ENCODE data around the gene DPYSL4. TPM values are rescaled to one million over a fixed set of nuclear protein-coding genes. Genes with fewer than 3 reads are reported as not detected.

DPYSL4 gene
- total RNA-seq, 4 donors from 2014 or later = 1.1 to 1.3 TPM; not detected in 2

GRCh38 chr10:132194726-132195125 is 8.0 kb downstream of the DPYSL4 start:
- no peak for DNase-seq (ENCODE audit: low spot score in 2 of 2)
- TF ChIP-seq, protein P1, sequence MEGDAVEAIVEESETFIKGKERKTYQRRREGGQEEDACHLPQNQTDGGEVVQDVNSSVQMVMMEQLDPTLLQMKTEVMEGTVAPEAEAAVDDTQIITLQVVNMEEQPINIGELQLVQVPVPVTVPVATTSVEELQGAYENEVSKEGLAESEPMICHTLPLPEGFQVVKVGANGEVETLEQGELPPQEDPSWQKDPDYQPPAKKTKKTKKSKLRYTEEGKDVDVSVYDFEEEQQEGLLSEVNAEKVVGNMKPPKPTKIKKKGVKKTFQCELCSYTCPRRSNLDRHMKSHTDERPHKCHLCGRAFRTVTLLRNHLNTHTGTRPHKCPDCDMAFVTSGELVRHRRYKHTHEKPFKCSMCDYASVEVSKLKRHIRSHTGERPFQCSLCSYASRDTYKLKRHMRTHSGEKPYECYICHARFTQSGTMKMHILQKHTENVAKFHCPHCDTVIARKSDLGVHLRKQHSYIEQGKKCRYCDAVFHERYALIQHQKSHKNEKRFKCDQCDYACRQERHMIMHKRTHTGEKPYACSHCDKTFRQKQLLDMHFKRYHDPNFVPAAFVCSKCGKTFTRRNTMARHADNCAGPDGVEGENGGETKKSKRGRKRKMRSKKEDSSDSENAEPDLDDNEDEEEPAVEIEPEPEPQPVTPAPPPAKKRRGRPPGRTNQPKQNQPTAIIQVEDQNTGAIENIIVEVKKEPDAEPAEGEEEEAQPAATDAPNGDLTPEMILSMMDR (IDR thresholded peaks at IDR 0.05) = no peak
- no peak for TF ChIP-seq POLR2A (IDR thresholded peaks at IDR 0.05)
- intact Hi-C loops (cut with DNase I; ENCODE audit: low total_unique reads) = no loop called here
- H3K4me3 ChIP-seq (ENCODE audit: low read depth, poor library complexity, severe bottlenecking) = no peak overlapping the region
- 92 to 93% methylated on average over 15 of the region's 15 CpGs for WGBS, 2 donors

DNA sequence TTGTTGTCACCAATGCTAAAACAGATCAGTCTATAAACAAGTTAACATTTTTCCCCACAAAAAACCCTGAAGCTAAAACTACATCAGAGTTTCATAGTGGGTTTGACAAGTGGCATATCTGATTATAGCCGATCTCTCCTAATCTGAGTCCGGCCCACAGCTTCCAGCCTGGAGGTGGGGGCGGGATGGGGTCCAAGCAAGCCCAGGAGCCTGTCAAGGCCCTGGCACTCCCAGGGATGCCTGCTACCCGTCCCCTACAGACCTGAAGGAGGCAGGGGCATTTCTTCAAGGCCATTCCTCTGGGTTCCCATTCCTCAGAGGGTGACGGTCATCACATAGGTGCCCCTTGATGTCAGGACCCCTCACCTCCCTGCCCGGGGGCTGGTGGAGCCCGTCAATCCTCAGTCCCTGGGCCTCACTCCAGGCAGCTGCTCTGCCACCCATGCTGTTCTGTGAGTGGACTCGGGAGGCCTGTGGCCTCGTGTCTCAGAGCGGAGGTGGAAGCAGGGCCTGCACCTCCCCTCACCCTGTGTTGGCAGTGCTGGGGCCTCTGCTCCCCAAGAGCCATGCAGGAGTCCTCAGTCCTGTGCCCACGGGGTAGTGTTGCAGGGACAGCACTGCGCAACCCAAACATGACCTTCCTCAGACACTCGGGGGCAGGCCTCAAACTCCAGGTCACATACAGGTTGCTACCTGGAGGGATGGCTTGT is 8.8 kb downstream of the DPYSL4 start:
- H3K4me3 ChIP-seq (ENCODE audit: low read depth, poor library complexity, severe bottlenecking) = no peak overlapping the region
- DNase-seq (ENCODE audit: low spot score in 2 of 2) = no peak
- intact Hi-C loops (cut with DNase I; ENCODE audit: low total_unique reads) = no loop called here
- TF ChIP-seq, protein P1 (IDR thresholded peaks at IDR 0.05) = no peak
- no peak for TF ChIP-seq POLR2A (IDR thresholded peaks at IDR 0.05)
- 88 to 93% methylated on average over 11 to 13 of the region's 13 CpGs for WGBS, 2 donors

- intact Hi-C loops (cut with DNase I; ENCODE audit: low total_unique reads) = no loop called here
- DNase-seq (ENCODE audit: low spot score in 2 of 2) = no peak
- H3K4me3 ChIP-seq (ENCODE audit: low read depth, poor library complexity, severe bottlenecking) = no peak overlapping the region
- TF ChIP-seq POLR2A (IDR thresholded peaks at IDR 0.05) = no peak
- TF ChIP-seq, protein P1 (IDR thresholded peaks at IDR 0.05) = no peak
- 85 to 87% methylated on average over 17 to 30 of the region's 30 CpGs for WGBS, 2 donors
These were observed 9.7 kb downstream of the DPYSL4 start for GRCh38 chr10:132196178-132197113.

DNA sequence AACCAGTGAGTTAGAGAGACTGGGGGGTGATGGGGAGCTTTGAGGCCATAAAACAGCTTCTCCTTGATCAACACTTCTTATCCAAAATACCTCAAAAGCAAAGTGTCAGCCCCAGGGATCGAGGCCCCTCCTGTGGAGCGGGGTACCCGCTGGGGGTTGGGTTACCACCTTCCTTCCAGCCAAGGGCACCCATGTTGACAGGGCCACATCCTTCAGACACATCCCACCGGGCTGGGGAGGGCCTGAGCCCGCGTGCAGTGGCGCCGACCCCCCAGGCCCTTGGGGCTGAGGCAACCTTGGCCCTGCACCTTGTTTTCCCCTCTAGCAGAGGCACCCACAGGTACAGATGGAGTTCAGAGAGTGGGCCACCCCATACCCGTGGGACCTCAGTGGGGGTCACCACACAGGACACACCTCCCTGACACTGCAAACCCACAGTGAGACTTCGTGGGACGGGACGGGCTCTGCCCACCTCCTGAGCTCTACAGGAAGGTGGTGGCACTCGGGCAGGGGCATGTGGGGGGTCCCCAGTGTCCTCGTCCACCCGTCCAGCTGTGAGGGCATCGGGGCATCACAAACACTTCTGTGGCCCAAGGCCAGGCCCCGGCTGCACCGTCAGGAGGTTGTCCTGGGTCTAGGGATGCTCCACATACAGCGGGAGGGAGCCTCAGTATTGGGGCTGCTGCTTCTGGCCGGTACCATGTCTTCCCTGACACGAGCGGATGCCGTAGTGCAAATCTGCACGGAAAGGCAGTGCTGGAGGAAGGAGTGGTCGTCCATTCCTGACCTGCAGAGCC is 10.7 kb downstream of the DPYSL4 start:
- no peak for DNase-seq (ENCODE audit: low spot score in 2 of 2)
- 80 to 83% methylated on average over 21 to 24 of the region's 25 CpGs for WGBS, 2 donors
- TF ChIP-seq POLR2A (IDR thresholded peaks at IDR 0.05) = no peak
- intact Hi-C loops (cut with DNase I; ENCODE audit: low total_unique reads) = no loop called here
- H3K4me3 ChIP-seq (ENCODE audit: low read depth, poor library complexity, severe bottlenecking) = no peak overlapping the region

- 78 to 84% methylated on average over 3 of the region's 3 CpGs for WGBS, 2 donors
- intact Hi-C loops (cut with DNase I; ENCODE audit: low total_unique reads) = no loop called here
- DNase-seq (ENCODE audit: low spot score in 2 of 2) = no peak
These were observed 11.3 kb downstream of the DPYSL4 start for GRCh38 chr10:132198068-132198370.

More at GRCh38 chr10:132198068-132198370, 11.3 kb downstream of the DPYSL4 start:
- TF ChIP-seq, protein P1 (IDR thresholded peaks at IDR 0.05) = no peak
- no peak for TF ChIP-seq POLR2A (IDR thresholded peaks at IDR 0.05)
- no peak overlapping the region for H3K4me3 ChIP-seq (ENCODE audit: low read depth, poor library complexity, severe bottlenecking)

All from lower leg skin (tissue), 4 donors.